ENCODE data around the gene BCL11A.
"Not testable (repeated sequence)": the region's sequence is repeated elsewhere in the genome, so short reads cannot be mapped to it uniquely, and the experiment has no call there.

The BCL11A gene

DNA sequence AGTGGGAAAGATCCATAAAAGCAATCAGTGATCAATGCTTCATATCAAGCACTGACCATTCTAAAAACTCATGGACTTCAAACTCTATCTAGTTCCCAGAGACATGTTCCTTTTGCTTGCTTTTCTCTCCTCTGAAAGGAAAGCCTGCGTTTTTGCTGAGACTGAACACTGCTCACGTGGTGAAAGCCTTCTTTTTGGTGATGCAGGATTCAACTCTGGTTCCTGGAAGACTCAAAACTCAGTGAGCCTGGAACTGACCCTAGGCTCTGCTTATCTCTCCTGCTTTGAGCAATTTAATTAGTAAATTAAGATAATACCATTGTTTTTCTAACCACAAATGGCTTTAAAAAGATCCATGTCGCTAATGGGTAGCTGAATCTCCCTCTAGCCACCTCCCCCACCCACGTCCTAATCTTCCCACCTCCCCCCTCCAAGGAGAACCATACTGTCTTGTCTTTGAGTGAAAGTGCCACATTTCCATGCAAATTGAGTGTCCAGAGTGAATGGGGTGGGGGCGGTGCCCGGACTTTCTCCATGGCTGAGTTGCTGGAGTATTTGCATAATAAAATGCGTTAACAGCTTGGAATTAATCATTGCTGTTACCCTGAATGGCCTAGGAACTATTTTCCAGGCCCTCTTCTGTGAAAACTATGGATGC lies 130.5 kb downstream of the BCL11A start:
- no peak for DNase-seq

DNA sequence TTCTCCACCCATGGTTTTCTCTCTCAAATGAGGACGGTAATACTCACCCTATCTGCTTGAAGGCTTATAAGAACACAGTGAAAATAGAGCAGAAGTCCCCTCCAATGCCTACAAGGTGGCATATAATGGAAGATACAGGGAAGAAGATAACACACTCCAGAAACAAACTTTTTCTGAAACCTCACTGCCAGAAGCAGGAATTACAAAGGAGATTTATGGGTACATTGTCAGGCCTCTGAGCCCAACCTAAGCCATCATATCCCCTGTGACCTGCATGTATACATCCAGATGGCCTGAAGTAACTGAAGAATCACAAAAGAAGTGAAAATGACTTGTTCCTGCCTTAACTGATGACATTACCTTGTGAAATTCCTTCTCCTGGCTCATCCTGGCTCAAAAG lies 136.2 kb downstream of the BCL11A start:
- DNase-seq: not testable (repeated sequence)

DNA sequence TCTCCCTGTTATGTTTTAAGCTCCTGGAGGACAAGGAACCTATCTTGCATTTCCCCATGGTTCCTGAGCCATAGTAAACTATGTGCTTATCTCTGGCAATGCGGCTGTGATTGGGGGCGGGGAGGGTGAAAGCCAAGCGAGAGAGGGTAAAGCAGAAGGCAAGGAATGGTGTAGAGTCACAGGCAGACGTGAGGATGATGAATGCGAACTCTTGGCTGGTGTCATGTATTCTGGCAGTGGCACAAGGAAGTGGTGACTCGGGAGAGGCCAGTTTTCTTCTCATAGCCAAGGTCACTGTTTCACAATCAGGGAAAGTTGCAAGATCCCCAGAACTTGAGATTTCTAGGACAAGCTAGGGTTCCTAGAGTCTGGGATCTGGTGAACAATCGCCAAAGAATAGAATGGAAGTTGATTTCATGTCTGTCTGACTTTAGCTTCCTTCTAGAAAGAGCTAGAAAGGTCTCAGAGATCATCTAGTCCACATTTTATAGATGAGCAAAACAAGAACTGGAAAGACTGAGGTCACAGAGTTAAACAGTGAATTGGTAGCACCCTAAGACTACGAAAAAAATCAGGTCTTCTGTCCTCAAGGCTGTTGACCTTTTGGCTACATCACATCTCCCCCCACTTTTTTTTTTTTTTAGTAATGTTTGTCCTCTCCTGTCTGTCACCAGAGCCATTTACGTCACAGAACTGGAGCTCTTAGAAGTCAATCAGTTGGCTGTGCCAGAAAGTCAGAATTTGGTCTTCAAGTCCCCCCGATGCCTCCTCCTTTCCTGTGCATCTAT lies 137.0 kb downstream of the BCL11A start:
- no peak for DNase-seq

DNA sequence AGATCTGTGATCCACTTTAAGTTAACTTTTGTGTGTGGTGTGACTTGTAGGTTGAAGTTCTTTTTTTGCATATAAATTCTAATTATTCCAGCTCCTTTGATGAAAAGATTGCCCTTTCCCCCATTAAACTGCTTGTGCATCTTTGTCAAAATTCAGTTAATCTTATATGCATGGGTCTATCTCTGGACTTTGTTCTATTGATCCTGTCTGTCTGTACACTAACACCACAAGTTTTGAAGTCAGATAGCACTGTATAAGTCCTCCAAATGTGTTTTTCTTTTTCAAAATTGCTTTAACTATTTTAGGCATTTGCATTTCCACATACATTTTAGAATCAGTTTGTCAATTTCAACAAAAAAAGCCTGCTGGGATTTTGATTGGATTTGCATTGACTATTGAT lies 137.6 kb downstream of the BCL11A start:
- no peak for DNase-seq

DNA sequence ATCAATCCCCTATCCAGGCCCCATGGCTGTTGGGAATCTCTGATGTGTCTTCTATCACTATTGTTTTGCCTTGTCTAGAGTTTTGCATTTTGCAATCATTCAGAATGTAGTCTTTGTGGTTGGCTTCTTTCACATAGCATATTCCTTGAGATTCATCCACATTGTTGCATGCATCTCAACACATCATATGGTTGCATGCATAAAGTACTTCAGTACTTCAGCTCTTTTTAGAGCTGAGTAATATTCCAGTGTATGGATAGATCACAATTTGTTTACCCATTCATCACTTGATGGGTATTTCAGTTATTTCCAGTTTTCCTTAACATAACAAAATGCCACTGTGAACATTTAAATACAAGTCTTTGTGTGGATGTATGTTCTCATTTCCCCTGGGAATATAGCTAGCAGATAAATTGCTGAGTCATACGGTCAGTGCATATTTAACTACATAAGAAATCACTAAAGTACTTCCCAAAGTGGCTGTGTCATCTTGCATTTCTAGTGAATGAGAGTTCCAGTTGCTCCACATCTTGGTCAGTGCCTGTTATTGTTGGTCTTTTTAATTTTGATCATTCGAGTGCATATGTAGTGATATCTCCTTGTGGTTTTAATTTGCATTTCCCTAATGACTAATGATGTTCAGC lies 138.8 kb downstream of the BCL11A start:
- DNase-seq: no peak

DNA sequence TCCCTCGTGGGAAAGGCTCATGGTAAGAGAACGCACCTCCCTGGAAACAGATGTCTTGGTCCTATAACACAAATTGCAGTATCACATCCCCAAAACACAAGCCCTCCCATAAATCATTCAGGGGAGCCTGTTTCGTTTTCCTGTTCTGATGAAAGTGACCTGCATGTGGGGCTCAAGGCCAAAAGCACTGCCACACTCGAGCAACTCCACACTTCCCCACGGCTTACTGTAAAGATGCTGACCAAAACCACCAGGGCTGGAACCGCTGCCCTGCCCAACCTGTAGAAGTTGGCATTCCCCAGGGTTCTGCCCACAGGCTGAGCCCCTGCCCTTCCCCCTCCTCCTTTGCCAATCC lies 139.7 kb downstream of the BCL11A start:
- no peak for DNase-seq

DNA sequence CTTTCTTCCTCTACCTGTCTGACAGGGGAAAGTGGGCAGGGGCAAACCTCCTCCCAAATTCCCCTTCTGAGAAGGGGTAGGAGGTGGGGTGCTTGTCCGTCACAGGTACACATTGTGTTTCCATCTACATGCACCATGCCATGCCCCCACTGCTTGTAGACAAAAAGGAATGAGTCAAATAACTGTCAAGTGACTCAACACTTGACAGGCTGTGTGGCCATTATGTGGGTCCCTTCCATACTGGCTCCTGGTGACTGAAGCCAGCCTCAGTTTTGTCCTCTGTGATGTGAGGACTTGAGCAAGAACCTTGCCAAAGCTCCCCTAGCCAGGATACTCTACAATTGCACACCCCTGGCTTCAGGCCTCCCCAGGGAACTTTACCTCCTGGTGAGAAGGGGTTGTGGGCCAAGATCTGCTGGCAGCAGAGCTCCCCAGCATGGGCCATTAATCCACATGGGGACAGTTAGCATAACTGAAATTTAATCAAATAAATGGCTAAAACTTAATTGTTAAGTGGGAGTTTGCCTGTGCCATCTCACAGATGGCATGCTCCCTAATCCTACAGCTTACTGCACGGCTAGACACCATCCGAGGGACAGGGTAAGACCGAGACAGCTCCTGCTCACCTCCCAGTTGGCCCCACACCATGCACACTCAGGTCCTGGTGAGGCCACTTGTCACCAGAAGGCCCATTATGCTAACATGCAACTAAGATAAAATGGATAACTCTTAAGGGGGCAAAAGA lies 140.2 kb downstream of the BCL11A start:
- DNase-seq: no peak

DNA sequence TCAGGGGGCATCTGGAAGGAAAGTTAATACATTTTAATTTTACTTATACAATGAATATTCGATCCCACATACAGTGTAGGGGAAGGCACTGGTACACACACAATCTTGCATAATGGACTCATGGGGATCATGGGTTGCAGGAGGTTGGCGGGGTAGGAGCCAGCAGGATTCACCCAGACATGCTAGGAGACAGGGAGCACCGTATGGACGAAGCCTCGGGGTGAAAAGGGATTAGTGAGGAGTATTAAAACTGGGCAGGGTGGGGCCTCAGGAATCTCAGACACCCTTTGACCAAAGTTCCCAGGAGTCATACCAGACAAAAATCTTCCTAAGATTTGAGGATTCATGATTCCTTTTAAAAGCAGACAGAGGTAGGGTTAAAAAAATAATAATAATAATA lies 140.8 kb downstream of the BCL11A start:
- no peak for DNase-seq

DNA sequence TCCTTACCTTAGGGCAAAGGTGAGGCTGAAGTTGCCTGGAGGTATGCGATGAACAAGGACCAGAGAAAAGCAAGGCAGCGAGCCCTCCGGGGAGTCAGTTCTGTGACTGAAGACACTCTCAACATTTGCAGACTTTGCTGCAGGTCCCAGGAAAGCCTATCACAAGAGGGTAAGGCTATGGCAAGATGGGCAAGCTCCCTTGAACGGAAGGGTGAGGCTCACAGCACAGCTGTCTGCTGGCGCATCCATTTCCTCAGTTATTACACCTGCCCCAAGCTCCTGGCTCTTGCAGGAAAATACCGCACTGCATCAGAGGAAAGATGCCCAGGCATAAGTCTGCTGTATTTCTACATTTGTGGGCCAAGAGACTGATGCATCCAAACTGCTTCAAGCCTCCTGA lies 141.4 kb downstream of the BCL11A start:
- no peak for DNase-seq

DNA sequence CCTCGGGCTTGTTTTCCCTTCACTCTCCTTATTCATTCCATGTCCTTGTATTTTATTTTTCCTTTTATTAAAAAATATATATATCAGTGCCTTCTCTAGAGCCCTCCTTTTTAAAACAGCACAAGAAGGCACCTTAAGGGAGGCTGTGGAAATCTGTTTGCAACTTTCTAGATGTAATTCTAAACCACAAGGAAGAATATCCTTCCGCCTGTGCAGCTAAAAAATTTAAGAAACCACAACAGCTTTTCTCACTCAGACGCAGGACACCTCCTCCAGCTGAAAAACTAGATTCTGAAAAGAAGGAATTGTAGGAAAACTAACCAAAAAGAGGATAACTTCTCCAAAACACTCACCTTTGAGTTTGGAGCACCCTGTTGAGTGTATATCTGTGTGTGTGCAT lies 142.2 kb downstream of the BCL11A start:
- no peak for DNase-seq

DNA sequence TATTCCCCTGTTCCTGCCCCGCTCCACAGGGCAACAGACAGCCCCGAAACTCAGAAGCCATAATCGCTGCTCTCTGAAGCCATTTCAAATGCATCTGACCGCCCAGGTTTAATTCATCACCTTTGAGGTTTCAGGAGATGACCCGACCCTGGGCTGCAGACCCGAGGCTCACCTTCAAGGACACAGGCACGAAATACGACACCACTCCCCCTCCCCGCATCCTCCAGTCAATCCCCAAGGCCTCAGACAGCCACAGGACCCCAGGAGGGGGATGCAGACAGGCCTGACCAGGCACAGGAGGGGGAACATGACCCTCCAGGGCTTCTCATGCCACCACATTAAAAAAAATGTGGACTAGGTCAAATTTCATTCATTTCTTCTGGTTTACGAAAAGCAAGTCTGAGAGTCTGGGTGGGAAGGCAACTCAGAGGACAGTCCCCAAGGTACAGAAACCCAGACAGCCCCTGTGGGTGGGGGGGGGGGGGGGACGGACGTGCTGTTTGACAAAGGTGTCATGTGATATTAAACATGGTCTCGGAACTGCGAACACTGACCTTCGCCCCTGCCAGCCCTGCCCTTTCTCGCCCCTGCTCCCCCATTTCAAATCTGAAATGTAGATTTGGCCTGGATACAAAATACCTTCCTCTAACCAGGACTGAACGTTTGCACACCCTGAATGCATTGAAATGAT lies 142.9 kb downstream of the BCL11A start:
- DNase-seq: no peak

DNA sequence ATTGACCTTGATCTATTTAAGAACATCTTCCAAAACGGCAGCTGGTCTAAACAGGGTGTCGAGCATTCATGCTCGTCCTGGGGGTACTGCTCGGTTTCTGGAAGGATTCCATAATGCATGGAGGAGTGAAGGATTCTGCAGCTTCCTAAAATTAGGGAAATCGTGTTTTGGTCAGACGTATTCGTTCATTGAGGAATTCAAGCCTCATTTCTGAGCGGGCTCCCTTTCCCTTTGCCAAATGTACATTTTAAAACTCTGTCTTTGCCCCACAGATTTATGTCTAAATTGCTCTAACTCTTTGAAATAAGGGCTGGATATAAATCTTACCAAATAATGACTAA lies 144.0 kb downstream of the BCL11A start:
- DNase-seq: no peak

DNA sequence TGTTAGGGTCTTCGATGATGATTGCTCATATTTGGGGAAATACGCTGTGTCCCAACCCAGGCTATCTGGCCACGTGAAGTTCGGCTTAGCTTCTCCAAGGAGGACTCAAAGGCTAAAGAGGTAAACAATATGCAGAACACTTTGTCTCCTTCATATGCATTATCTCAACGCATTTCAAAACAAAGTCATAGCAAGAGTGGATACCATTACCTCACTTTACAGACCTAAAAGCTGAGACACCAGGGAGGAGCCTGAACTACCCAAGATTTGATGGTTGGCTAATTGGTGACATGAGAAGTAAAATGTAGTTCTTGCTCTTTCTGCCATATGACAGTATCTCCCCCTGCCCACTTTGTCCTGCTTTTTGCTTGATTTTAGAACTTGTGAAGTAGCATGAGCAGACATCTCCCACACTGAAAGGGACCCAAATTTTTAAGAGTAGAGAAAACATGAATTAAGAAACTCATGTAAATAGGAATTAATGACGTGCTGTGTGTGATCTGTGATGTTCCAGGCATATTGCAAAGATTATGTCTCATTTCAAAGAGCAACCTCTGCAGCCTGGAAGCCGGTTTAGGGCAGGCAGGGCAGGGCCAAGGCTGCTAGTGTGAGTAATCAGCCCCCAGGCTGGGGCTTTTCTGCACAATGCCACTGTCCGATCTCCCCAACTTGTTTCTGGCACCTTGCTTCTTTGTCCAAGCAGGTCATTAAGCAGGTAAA lies 144.5 kb downstream of the BCL11A start:
- no peak for DNase-seq

DNA sequence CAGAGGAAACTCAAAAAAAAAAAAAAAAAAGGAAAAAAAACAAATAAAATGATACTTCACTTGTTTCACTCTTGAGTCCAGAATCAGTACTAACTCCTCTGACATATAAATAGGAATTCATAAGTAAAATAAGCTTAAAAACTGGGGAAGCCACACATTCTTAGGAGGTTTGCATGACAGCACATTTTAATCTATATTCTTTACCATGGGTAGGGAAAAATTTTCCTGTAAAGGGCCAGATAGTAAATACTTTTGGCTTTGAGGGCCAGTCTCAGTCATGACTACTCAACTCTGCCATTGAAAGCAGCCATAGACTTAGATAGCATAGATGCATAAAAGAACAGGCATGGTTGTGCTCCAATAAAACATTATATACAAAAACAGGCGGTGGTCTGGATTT lies 145.2 kb downstream of the BCL11A start:
- no peak for DNase-seq

DNA sequence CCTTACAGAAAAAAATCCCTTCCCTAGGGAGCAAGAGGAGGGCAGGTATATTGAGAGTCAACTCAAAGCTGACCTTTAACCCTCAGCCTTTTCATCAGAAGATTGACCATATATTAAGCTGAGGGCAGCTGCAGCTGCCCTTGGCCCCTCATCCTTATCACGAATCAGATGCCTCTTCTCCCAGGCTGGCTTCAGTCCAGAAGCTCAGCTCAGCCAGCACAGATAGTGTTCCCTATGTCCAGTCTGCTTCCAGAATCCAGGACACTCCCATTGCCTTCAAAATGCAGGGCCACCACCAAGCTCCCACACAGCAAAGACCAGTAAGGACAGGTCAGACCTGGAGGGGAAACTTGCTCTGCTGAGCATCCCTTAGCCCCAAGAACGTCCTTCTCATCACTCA lies 146.1 kb downstream of the BCL11A start:
- no peak for DNase-seq

DNA sequence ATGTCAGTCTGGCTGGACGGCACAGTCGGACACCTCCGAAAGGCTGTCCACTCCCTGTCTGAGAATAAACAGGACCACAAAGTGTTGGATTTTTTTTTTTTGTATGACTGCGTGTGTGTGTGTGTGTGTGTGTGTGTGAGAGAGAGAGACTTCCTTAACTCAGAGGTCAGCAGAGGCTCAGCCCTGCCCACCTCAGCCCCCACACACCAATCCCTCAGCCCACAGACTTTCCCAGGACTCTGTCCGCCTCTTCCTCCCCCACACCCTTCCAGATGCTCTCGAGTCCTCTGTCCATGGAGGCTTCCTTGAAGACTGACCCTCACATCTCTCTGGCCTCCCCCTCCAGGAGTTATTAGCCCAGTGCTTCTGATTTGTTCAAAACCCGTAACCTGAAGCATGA lies 147.3 kb downstream of the BCL11A start:
- DNase-seq: no peak

DNA sequence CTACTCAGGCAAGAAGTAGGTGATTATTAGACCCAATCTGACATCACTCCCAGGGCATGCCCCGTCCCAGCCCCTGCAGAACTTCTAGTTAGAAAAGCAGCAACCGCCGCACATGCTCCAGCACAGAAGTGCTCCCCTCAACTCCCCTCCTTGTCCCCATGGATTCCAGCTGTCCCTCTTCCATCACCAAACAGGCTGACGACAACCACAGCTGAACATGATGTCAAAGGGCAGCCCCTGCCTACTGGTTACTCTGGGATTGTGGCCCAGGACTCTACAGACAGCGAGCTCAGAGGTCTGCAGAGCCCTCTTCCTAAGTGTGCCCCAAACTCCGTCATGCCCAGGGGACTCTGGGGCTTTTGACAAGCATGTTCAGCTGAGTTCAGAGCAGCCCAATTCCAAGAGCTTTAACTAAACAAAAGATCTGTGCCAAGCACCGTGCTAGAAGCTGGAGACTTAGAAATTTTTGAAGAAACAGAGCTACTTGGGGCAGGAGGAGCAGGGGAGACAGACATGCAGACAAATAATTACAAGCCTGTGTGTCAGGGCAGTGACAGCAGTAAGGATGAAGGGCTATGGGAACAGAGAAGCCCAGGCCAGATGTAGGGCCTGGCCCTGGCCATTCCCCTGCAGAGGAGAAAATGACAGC lies 148.1 kb downstream of the BCL11A start:
- DNase-seq: no peak
